Gastrocnemius medialis (tissue), 4 donors: ENCODE results near the gene XPC.

Experiments
- POLR2A ChIP-seq, 2 donors: fragments of 450-650 bp; IDR thresholded peaks; one replicate each; pipeline ENCODE4 v1.6.1; 2017; ENCODE audit warnings: antibody characterized with exemption in 2 of 2, mild to moderate bottlenecking in 2 of 2, moderate library complexity in 2 of 2
- TF ChIP-seq, protein P1 (sequence below), 5 experiments: fragments of 450-650 bp in 3 of 5; fragments of 200-600 bp in 2 of 5; sonication (generic) in 2 of 5; IDR thresholded peaks in 4 of 5; conservative IDR thresholded peaks in 1 of 5; 1 replicate in 4 of 5; 2 replicates in 1 of 5; pipeline ENCODE4 v1.5.1; 2016 to 2019; ENCODE audit warnings: antibody characterized with exemption in 5 of 5, mild to moderate bottlenecking in 3 of 5, moderate library complexity in 3 of 5

DNA sequence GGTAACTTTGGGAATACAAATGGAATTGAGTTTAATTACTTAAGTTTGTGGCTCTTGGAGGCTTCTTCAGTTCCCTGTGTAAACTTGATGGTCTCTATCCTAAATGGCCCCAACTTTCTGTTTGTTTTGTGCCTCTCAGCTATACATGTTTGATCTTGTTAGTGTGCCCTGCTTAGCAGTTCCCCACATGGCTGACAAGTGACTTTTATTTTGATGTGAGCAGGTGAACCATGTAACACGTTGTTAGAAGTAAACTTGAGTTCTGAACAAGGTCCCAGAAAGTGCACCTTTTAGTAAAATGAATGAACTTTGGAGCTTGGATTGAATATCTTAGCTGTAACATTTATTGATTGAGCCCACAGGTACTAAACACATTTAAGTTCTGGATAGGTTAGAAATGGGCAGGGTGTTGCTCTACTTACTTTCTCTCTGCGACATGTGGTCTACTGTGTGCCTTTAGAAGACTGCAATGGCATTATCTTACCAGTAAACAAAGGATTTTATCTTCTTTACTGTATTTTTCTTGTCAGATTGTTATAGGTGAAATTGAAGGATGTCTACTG, 4.7 kb upstream of the XPC start:
- TF ChIP-seq, protein P1, sequence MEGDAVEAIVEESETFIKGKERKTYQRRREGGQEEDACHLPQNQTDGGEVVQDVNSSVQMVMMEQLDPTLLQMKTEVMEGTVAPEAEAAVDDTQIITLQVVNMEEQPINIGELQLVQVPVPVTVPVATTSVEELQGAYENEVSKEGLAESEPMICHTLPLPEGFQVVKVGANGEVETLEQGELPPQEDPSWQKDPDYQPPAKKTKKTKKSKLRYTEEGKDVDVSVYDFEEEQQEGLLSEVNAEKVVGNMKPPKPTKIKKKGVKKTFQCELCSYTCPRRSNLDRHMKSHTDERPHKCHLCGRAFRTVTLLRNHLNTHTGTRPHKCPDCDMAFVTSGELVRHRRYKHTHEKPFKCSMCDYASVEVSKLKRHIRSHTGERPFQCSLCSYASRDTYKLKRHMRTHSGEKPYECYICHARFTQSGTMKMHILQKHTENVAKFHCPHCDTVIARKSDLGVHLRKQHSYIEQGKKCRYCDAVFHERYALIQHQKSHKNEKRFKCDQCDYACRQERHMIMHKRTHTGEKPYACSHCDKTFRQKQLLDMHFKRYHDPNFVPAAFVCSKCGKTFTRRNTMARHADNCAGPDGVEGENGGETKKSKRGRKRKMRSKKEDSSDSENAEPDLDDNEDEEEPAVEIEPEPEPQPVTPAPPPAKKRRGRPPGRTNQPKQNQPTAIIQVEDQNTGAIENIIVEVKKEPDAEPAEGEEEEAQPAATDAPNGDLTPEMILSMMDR (IDR thresholded peaks at IDR 0.05 in 4 of 5, conservative IDR thresholded peaks at IDR 0.05 in 1 of 5) = no peak
- TF ChIP-seq POLR2A (IDR thresholded peaks at IDR 0.05) = no peak
